Kidney (tissue), 14 donors: ENCODE results near the gene SPATS2L. TPM values are rescaled to one million over a fixed set of nuclear protein-coding genes. Genes with fewer than 3 reads are reported as not detected.
A peak's percentile ranks its signal among the peaks of the same experiment; 100 is the strongest.

Experiments
- DNase-seq, 5 donors: peaks; one replicate each; pipeline ENCODE4 v3.0.0-alpha.2; 2013 to 2020
- FAIRE-seq: peaks from 2 replicates; lab custom pipeline; 2012; peaks lifted over from hg19 to GRCh38; lab: Jason Lieb, UNC
- H3K27ac ChIP-seq, 2 donors: one replicate each; pipeline ENCODE4 v1.7.0; 2013; ENCODE audit warnings: low read depth in 2 of 2, low read length in 2 of 2, inconsistent platforms in 1 of 2
- H3K27me3 ChIP-seq: one replicate; pipeline ENCODE4 v1.7.1; 2013; ENCODE audit warnings: low read length, inconsistent platforms; ENCODE audit not compliant: control insufficient read depth, insufficient read depth
- H3K36me3 ChIP-seq, 3 donors: one replicate each; pipeline versions ENCODE4 v1.7.0 to v1.7.1; 2013; ENCODE audit warnings: low read length in 3 of 3, control low read depth in 1 of 3, inconsistent platforms in 1 of 3; ENCODE audit not compliant: insufficient read depth in 3 of 3, control insufficient read depth in 2 of 3
- H3K4me1 ChIP-seq, 3 donors: one replicate each; pipeline versions ENCODE4 v1.7.0 to v1.7.1; 2013; ENCODE audit warnings: low read length in 3 of 3, inconsistent platforms in 1 of 3, low read depth in 1 of 3; ENCODE audit not compliant: control insufficient read depth in 2 of 3, insufficient read depth in 2 of 3
- H3K4me3 ChIP-seq, 3 donors: one replicate each; pipeline versions ENCODE4 v1.7.0 to v1.8.1; 2013; ENCODE audit warnings: low read length in 3 of 3, control low read depth in 1 of 3, inconsistent platforms in 1 of 3
- H3K9ac ChIP-seq, 3 donors: one replicate each; pipeline versions ENCODE4 v1.7.0 to v1.7.1; 2013; ENCODE audit warnings: low read length in 3 of 3, control low read depth in 1 of 3, inconsistent platforms in 1 of 3
- H3K9me3 ChIP-seq, 3 donors: one replicate each; pipeline versions ENCODE4 v1.7.0 to v1.7.1; 2013; ENCODE audit warnings: low read length in 3 of 3, control low read depth in 1 of 3, inconsistent platforms in 1 of 3; ENCODE audit not compliant: control insufficient read depth in 2 of 3, insufficient read depth in 1 of 3
- intact Hi-C: fragments of 100-400 bp; cut with DNase I; formaldehyde crosslinking; loops from one replicate; pipeline ENCODE4 v1.11.1; 2022
- polyA plus RNA-seq: library from polyadenylated mRNA; stranded (reverse); fragments of 350-450 nt; fragmentation: Illumina TruSeq; extraction: RNeasy Lipid Tissue Mini Kit (QIAGEN cat#74804); gene quantifications from one replicate; pipeline ENCODE4 v1.2.3, GENCODE V29; 2014; ENCODE audit warnings: low read depth, low replicate concordance; ENCODE audit not compliant: insufficient read depth
- total RNA-seq: library from RNA; stranded (reverse); fragmentation: NEBNext Ultra II Directional; extraction: Animal tissue kit (Norgen Biotek cat#: 25700); gene quantifications from one replicate; pipeline ENCODE4 v1.2.1, GENCODE V29; 2021
- TF ChIP-seq, protein P1 (sequence below): IDR thresholded peaks from 3 replicates; pipeline ENCODE4 v1.5.1; 2012; ENCODE audit warnings: mild to moderate bottlenecking, moderate library complexity, borderline replicate concordance; ENCODE audit not compliant: insufficient read depth; ENCODE audit errors: extremely low read depth
- donor health status: control.
- donor health status: control.
- donor health status: control.
- donor health status: control.
- donor health status: control.
- donor health status: DM: yes; HTN: yes; CAD: no.
- donor health status: Normal renal cell carcinoma (clear cell type).

SPATS2L gene
- total and polyA plus RNA-seq, 2 donors from 2014 or later, result 86.1 to 166 TPM

- Histone ChIP-seq H3K27me3 (no peaks in the 10 kb centered on the region), H3K4me1 (no peaks in the 10 kb centered on the region), H3K9me3 (no peaks in the 10 kb centered on the region), H3K9ac (no peak overlapping the region), H3K4me3 (no peak overlapping the region), H3K27ac (no peak overlapping the region), H3K36me3 (peaks cover 0 to 6% (median 5%) of the 10 kb centered on the region in 3 donors)
- TF ChIP-seq, protein P1, sequence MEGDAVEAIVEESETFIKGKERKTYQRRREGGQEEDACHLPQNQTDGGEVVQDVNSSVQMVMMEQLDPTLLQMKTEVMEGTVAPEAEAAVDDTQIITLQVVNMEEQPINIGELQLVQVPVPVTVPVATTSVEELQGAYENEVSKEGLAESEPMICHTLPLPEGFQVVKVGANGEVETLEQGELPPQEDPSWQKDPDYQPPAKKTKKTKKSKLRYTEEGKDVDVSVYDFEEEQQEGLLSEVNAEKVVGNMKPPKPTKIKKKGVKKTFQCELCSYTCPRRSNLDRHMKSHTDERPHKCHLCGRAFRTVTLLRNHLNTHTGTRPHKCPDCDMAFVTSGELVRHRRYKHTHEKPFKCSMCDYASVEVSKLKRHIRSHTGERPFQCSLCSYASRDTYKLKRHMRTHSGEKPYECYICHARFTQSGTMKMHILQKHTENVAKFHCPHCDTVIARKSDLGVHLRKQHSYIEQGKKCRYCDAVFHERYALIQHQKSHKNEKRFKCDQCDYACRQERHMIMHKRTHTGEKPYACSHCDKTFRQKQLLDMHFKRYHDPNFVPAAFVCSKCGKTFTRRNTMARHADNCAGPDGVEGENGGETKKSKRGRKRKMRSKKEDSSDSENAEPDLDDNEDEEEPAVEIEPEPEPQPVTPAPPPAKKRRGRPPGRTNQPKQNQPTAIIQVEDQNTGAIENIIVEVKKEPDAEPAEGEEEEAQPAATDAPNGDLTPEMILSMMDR, result no peak
- no peak for DNase-seq
- intact Hi-C loops, result no loop called here
- no peak for FAIRE-seq
Measured at GRCh38 chr2:200461846-200462710, 155.6 kb downstream of the SPATS2L start.

DNA sequence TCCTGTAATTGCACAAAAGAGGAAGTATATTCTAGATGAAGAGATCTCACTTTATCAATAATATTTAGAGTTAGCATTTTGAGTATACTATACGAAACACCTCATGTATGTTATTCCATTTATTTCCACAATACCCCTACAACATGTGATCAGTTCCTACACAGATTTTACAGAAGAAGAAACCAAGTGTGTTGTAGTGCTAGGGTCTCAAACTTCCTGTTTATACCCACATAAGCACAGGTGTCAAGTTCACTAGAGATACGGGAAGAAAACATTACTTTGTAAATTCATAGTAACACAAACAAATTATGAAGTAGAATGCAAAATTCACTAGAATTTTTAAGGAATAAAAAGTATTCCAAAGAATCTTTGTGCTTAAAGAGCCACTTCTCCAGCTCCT is 157.0 kb downstream of the SPATS2L start:
- H3K36me3 ChIP-seq, result peaks cover 0 to 12% (median 8%) of the 10 kb centered on the region in 3 donors

GRCh38 chr2:200466425-200467418 is 160.2 kb downstream of the SPATS2L start:
- Histone ChIP-seq H3K9ac (no peak overlapping the region), H3K9me3 (no peaks in the 10 kb centered on the region), H3K4me1 (peaks cover 0 to 3% (median 0%) of the 10 kb centered on the region in 3 donors), H3K36me3 (peaks cover 0 to 23% (median 18%) of the 10 kb centered on the region in 3 donors), H3K27me3 (no peaks in the 10 kb centered on the region), H3K4me3 (no peak overlapping the region), H3K27ac (peak overlapping the region in 1 of 2 donors; percentile 23)
- TF ChIP-seq, protein P1, result no peak
- FAIRE-seq, result no peak
- intact Hi-C loops, result no loop called here
- DNase-seq, result peak in 2 of 5 donors; percentile 37 to 64

More for the DNA sequence above, 157.0 kb downstream of the SPATS2L start:
- FAIRE-seq, result no peak
- Histone ChIP-seq H3K27me3 (no peaks in the 10 kb centered on the region), H3K9ac (no peak overlapping the region), H3K27ac (no peak overlapping the region), H3K4me3 (no peak overlapping the region), H3K9me3 (no peaks in the 10 kb centered on the region), H3K4me1 (no peaks in the 10 kb centered on the region)
- DNase-seq, result no peak
- TF ChIP-seq, protein P1, result no peak
- intact Hi-C loops, result no loop called here
